Lung (tissue), 12 donors: ENCODE measurements around the gene CABP4. TPM values are rescaled to one million over a fixed set of nuclear protein-coding genes. Genes with fewer than 3 reads are reported as not detected.

Source experiments
- ATAC-seq: fragments of 200-7000 bp; cut with Tn5 transposase; one replicate; pipeline ENCODE4 v1.9.1; 2020; ENCODE audit warnings: moderate number of reproducible peaks; ENCODE audit not compliant: insufficient read depth, low FRiP score
- DNase-seq, 3 donors: peaks; one replicate each; pipeline ENCODE4 v3.0.0-alpha.2; 2013 to 2017
- H3K27ac ChIP-seq, 2 donors: one replicate each; pipeline ENCODE4 v1.5.1; 2013; ENCODE audit warnings: mild to moderate bottlenecking in 2 of 2, moderate library complexity in 2 of 2, control low read depth in 1 of 2, inconsistent platforms in 1 of 2, low read depth in 1 of 2, low read length in 1 of 2
- H3K27me3 ChIP-seq, 3 donors: one replicate each; pipeline ENCODE4 v1.5.1; 2013; ENCODE audit warnings: low read length in 2 of 3; ENCODE audit not compliant: control insufficient read depth in 3 of 3, insufficient read depth in 3 of 3
- H3K36me3 ChIP-seq, 4 donors: one replicate each; pipeline ENCODE4 v1.5.1; 2013; ENCODE audit warnings: low read length in 4 of 4, mild to moderate bottlenecking in 1 of 4, moderate library complexity in 1 of 4; ENCODE audit not compliant: control insufficient read depth in 4 of 4, insufficient read depth in 4 of 4
- H3K4me1 ChIP-seq, 5 donors: one replicate each; pipeline ENCODE4 v1.5.1; 2013; ENCODE audit warnings: low read length in 5 of 5, mild to moderate bottlenecking in 2 of 5, moderate library complexity in 1 of 5; ENCODE audit not compliant: control insufficient read depth in 5 of 5, insufficient read depth in 5 of 5
- H3K4me3 ChIP-seq: one replicate; pipeline ENCODE4 v1.5.1; 2013; ENCODE audit warnings: mild to moderate bottlenecking, control low read depth, moderate library complexity
- H3K9ac ChIP-seq, 2 donors: one replicate each; pipeline ENCODE4 v1.5.1; 2013; ENCODE audit warnings: low read length in 2 of 2, control low read depth in 1 of 2; ENCODE audit not compliant: insufficient read depth in 1 of 2
- H3K9me3 ChIP-seq, 4 donors: one replicate each; pipeline ENCODE4 v1.5.1; 2013; ENCODE audit warnings: low read length in 3 of 4, mild to moderate bottlenecking in 1 of 4, moderate library complexity in 1 of 4; ENCODE audit not compliant: control insufficient read depth in 4 of 4, insufficient read depth in 3 of 4
- WGBS, 2 donors: extraction: QIAGEN DNeasy Blood & Tissue Kit; methylation state at CpG; one replicate each; pipeline ENCODE4 v1.1.7; 2013; 5-methylcytosine and 5-hydroxymethylcytosine counted together
- polyA plus RNA-seq, 2 donors: library from polyadenylated mRNA; stranded (reverse); fragments of 200-250 nt; gene quantifications; one replicate each; pipeline ENCODE4 v1.2.1, GENCODE V29; 2013
- total RNA-seq, 2 donors: library from RNA; depleted of rRNA in 1 of 2; stranded (reverse); fragments of >200 nt in 1 of 2; gene quantifications; one replicate each; pipeline ENCODE4 v1.2.1, GENCODE V29; 2014 to 2021
- TF ChIP-seq, protein P1 (sequence below): IDR thresholded peaks from 2 replicates; pipeline ENCODE4 v1.5.1; 2012; ENCODE audit warnings: mild to moderate bottlenecking; ENCODE audit errors: control extremely low read depth, extremely low read depth
- donor health status: control.
- donor health status: control.
- donor health status: Bipolar disorder and iron deficiency.
- donor health status: healthy.
- donor health status: DM: yes; HTN: yes; CAD: no.

The CABP4 gene
- total and polyA plus RNA-seq, 4 donors = 0.96 to 5.3 (median 2.3) TPM

DNA sequence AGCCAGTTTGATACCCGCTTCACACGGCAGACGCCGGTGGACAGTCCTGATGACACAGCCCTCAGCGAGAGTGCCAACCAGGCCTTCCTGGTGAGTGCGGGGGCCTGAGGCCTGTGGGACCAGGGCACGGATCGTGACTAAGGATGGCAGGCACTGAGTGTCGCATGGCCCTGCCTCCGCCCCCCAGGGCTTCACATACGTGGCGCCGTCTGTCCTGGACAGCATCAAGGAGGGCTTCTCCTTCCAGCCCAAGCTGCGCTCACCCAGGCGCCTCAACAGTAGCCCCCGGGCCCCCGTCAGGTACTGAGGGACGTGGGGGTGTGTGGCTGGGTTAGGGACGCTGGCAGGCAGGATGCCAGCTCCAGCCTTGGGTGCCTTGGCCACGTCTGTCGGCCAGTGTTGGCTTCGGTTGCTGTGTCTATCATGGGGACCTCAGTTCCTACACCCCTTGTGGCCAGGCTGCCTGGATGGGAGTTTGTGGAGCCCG, 20.7 kb upstream of the CABP4 start:
- H3K9me3 ChIP-seq = no peaks in the 10 kb centered on the region
- H3K36me3 ChIP-seq = peaks cover 0 to 66% (median 15%) of the 10 kb centered on the region in 4 donors
- no peak overlapping the region for H3K9ac ChIP-seq
- H3K4me3 ChIP-seq = no peak overlapping the region
- TF ChIP-seq, protein P1, sequence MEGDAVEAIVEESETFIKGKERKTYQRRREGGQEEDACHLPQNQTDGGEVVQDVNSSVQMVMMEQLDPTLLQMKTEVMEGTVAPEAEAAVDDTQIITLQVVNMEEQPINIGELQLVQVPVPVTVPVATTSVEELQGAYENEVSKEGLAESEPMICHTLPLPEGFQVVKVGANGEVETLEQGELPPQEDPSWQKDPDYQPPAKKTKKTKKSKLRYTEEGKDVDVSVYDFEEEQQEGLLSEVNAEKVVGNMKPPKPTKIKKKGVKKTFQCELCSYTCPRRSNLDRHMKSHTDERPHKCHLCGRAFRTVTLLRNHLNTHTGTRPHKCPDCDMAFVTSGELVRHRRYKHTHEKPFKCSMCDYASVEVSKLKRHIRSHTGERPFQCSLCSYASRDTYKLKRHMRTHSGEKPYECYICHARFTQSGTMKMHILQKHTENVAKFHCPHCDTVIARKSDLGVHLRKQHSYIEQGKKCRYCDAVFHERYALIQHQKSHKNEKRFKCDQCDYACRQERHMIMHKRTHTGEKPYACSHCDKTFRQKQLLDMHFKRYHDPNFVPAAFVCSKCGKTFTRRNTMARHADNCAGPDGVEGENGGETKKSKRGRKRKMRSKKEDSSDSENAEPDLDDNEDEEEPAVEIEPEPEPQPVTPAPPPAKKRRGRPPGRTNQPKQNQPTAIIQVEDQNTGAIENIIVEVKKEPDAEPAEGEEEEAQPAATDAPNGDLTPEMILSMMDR = no peak
- H3K27ac ChIP-seq = no peak overlapping the region
- H3K27me3 ChIP-seq = no peaks in the 10 kb centered on the region
- peaks cover 0 to 2% (median 1%) of the 10 kb centered on the region in 5 donors for H3K4me1 ChIP-seq
- 86 to 88% methylated on average over 23 of the region's 23 CpGs for WGBS, 2 donors
- DNase-seq (no peak), ATAC-seq (no peak)

DNA sequence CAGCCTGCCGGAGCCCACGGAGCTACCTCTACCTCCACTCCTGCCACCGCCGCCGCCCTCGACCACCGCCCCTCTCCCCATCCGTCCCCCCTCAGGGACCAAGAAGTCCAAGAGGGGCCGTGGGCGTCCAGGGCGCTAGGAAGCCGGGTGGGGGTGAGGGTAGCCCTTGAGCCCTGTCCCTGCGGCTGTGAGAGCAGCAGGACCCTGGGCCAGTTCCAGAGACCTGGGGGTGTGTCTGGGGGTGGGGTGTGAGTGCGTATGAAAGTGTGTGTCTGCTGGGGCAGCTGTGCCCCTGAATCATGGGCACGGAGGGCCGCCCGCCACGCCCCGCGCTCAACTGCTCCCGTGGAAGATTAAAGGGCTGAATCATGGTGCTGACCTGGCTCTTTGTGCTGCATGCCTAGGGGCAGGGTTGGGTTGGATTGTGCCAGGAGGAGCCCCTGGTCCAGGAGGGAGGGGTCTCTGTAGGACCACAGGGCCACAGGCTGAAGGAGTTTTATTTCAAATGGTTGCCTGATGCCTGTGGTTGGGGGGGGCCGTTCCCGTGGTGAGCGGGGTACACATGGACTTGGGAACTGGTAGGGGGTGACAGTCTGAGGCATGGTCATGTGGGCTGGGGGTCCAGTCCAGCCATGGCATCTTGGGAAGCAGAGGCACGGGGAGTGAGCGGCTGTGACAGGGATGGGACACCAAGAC, 20.0 kb upstream of the CABP4 start:
- Histone ChIP-seq H3K9ac (no peak overlapping the region), H3K9me3 (no peaks in the 10 kb centered on the region), H3K4me1 (no peaks in the 10 kb centered on the region), H3K4me3 (no peak overlapping the region), H3K27me3 (no peaks in the 10 kb centered on the region), H3K27ac (no peak overlapping the region), H3K36me3 (peaks cover 0 to 71% (median 17%) of the 10 kb centered on the region in 4 donors)
- WGBS, 2 donors = 80 to 81% methylated on average over 26 of the region's 26 CpGs
- DNase-seq = no peak
- TF ChIP-seq, protein P1 = no peak
- ATAC-seq = no peak

GRCh38 chr11:67435727-67436458, 19.3 kb upstream of the CABP4 start:
- Histone ChIP-seq H3K27ac (no peak overlapping the region), H3K9ac (no peak overlapping the region), H3K4me3 (no peak overlapping the region), H3K36me3 (peaks cover 0 to 75% (median 14%) of the 10 kb centered on the region in 4 donors), H3K4me1 (no peaks in the 10 kb centered on the region), H3K27me3 (no peaks in the 10 kb centered on the region), H3K9me3 (no peaks in the 10 kb centered on the region)
- ATAC-seq = no peak
- WGBS, 2 donors = 85 to 92% methylated on average over 38 of the region's 38 CpGs
- DNase-seq = no peak
- TF ChIP-seq, protein P1 = no peak
